Mammary epithelial cell (primary cell): ENCODE measurements around the gene SPCS2.
"Not testable (repeated sequence)": the region's sequence is repeated elsewhere in the genome, so short reads cannot be mapped to it uniquely, and the experiment has no call there.

Experiments
- CTCF ChIP-seq, 2 donors: IDR thresholded peaks in 1 of 2; conservative IDR thresholded peaks in 1 of 2; 2 replicates each; pipeline ENCODE4 v1.5.1; 2011 to 2012; ENCODE audit warnings: inconsistent platforms in 2 of 2, low read length in 2 of 2, mild to moderate bottlenecking in 2 of 2, control low read depth in 1 of 2, low read depth in 1 of 2; ENCODE audit not compliant: insufficient read depth in 1 of 2; ENCODE audit errors: extremely low read depth in 1 of 2
- EZH2 ChIP-seq: IDR thresholded peaks from 2 replicates; pipeline ENCODE4 v1.6.1; 2012; ENCODE audit warnings: low read length, inconsistent platforms, borderline replicate concordance

- not testable (repeated sequence) for TF ChIP-seq EZH2; CTCF (conservative IDR thresholded peaks at IDR 0.05 in 1 of 2, IDR thresholded peaks at IDR 0.05 in 1 of 2; ENCODE audit: extremely low read depth in 1 of 2, insufficient read depth in 1 of 2, low read depth in 1 of 2, low read length in 2 of 2)
Observed at GRCh38 chr11:75020328-75020727, 71.3 kb downstream of the SPCS2 start.
